Neuronal stem cell (in vitro differentiated cells): ENCODE results near the gene ZFYVE28.

Source experiments
- DNase-seq: peaks from one replicate; pipeline ENCODE4 v3.0.0-alpha.2; 2013; ENCODE audit warnings: low spot score
- H2AFZ ChIP-seq: one replicate; pipeline ENCODE4 v1.6.1; 2013; ENCODE audit warnings: mild to moderate bottlenecking, low read length, inconsistent platforms
- H2AK5ac ChIP-seq: 2 replicates; pipeline ENCODE4 v1.6.1; 2013; ENCODE audit warnings: low read depth, mild to moderate bottlenecking, inconsistent platforms, low read length, moderate library complexity, mixed read lengths
- H2BK120ac ChIP-seq: 2 replicates; pipeline ENCODE4 v1.6.1; 2013; ENCODE audit warnings: low read depth, mild to moderate bottlenecking, inconsistent platforms, low read length, moderate library complexity, mixed read lengths
- H2BK12ac ChIP-seq: one replicate; pipeline ENCODE4 v1.6.1; 2013; ENCODE audit warnings: low read length, inconsistent platforms
- H2BK15ac ChIP-seq: 2 replicates; pipeline ENCODE4 v1.6.1; 2013; ENCODE audit warnings: mild to moderate bottlenecking, low read length, inconsistent platforms, mixed read lengths
- H2BK5ac ChIP-seq: one replicate; pipeline ENCODE4 v1.6.1; 2013; ENCODE audit warnings: inconsistent platforms, mild to moderate bottlenecking, low read length, moderate library complexity
- H3K14ac ChIP-seq: one replicate; pipeline ENCODE4 v1.6.1; 2013; ENCODE audit warnings: low read length, inconsistent platforms
- H3K18ac ChIP-seq: 2 replicates; pipeline ENCODE4 v1.6.1; 2013; ENCODE audit warnings: low read length, inconsistent platforms
- H3K23ac ChIP-seq: 2 replicates; pipeline ENCODE4 v1.6.1; 2013; ENCODE audit warnings: low read depth, mild to moderate bottlenecking, mixed read lengths, low read length, inconsistent platforms; ENCODE audit not compliant: poor library complexity
- H3K27ac ChIP-seq: replicated peaks from 3 replicates; pipeline ENCODE4 v1.5.1; 2013; ENCODE audit warnings: low read length, inconsistent platforms
- H3K27me3 ChIP-seq, 3 experiments: 2 replicates each; pipeline ENCODE4 v1.6.1; 2013; ENCODE audit warnings: low read length in 3 of 3, mild to moderate bottlenecking in 2 of 3, inconsistent platforms in 1 of 3, low read depth in 1 of 3, mixed read lengths in 1 of 3, moderate library complexity in 1 of 3; ENCODE audit not compliant: control insufficient read depth in 3 of 3, insufficient read depth in 3 of 3
- H3K36me3 ChIP-seq, 2 donors: replicated peaks in 1 of 2; 2 replicates each; pipeline ENCODE4 v1.6.1; 2013; ENCODE audit warnings: low read length in 2 of 2; ENCODE audit not compliant: control insufficient read depth in 2 of 2, insufficient read depth in 2 of 2
- H3K4ac ChIP-seq: 2 replicates; pipeline ENCODE4 v1.6.1; 2013; ENCODE audit warnings: inconsistent platforms, mild to moderate bottlenecking, low read length, moderate library complexity
- H3K4me1 ChIP-seq, 2 donors: 1 replicate in 1 of 2; 2 replicates in 1 of 2; pipeline ENCODE4 v1.6.1; 2013; ENCODE audit warnings: low read length in 2 of 2, low read depth in 1 of 2; ENCODE audit not compliant: control insufficient read depth in 2 of 2, insufficient read depth in 1 of 2
- H3K4me2 ChIP-seq: one replicate; pipeline ENCODE4 v1.6.1; 2013; ENCODE audit warnings: mild to moderate bottlenecking, low read length, inconsistent platforms; ENCODE audit not compliant: insufficient read depth, poor library complexity, severe bottlenecking
- H3K4me3 ChIP-seq, 2 donors: 2 replicates each; pipeline ENCODE4 v1.5.1; 2013; ENCODE audit warnings: low read length in 2 of 2, mild to moderate bottlenecking in 2 of 2, inconsistent platforms in 1 of 2, moderate library complexity in 1 of 2
- H3K79me1 ChIP-seq: one replicate; pipeline ENCODE4 v1.6.1; 2013; ENCODE audit warnings: low read depth, mild to moderate bottlenecking, inconsistent platforms, low read length, moderate library complexity
- H3K9ac ChIP-seq: one replicate; pipeline ENCODE4 v1.6.1; 2013; ENCODE audit warnings: mild to moderate bottlenecking, low read depth, low read length, inconsistent platforms; ENCODE audit not compliant: poor library complexity
- H3K9me3 ChIP-seq, 2 donors: replicated peaks in 1 of 2; 2 replicates each; pipeline versions ENCODE3 to v1.6.1; 2013; ENCODE audit warnings: low read length in 2 of 2, mild to moderate bottlenecking in 2 of 2, inconsistent platforms in 1 of 2, low read depth in 1 of 2, mixed read lengths in 1 of 2, moderate library complexity in 1 of 2; ENCODE audit not compliant: control insufficient read depth in 2 of 2, insufficient read depth in 1 of 2
- H4K8ac ChIP-seq: one replicate; pipeline ENCODE4 v1.6.1; 2013; ENCODE audit warnings: low read depth, mild to moderate bottlenecking, inconsistent platforms, low read length, moderate library complexity
- H4K91ac ChIP-seq: one replicate; pipeline ENCODE4 v1.6.1; 2013; ENCODE audit warnings: low read length, low read depth, mild to moderate bottlenecking, inconsistent platforms; ENCODE audit not compliant: poor library complexity
- WGBS, 2 donors: extraction: QIAGEN DNeasy Blood & Tissue Kit; methylation state at CpG; one replicate each; pipeline ENCODE4 v1.1.7; 2013; ENCODE audit warnings: missing lambda C conversion rate in 2 of 2, mixed read lengths in 1 of 2; ENCODE audit not compliant: insufficient read length in 2 of 2, insufficient replicate concordance in 1 of 2; ENCODE audit errors: extremely low coverage in 2 of 2; 5-methylcytosine and 5-hydroxymethylcytosine counted together

Gene ZFYVE28

GRCh38 chr4:2361366-2362265, 56.8 kb downstream of the ZFYVE28 start:
- no CpG with 5 or more reads among the region's 23 CpGs for WGBS, 2 donors
- no peak overlapping the region for H2BK120ac ChIP-seq
- H3K36me3 ChIP-seq, result no peaks in the 10 kb centered on the region
- peaks cover 0 to 44% (median 0%) of the 10 kb centered on the region in 3 experiments for H3K27me3 ChIP-seq
- H3K4me2 ChIP-seq, result no peak overlapping the region
- no peak overlapping the region for H3K27ac ChIP-seq
- H3K18ac ChIP-seq, result peak overlapping the region; percentile 77
- H2AK5ac ChIP-seq, result peak overlapping the region; percentile 23
- H3K9me3 ChIP-seq, result no peaks in the 10 kb centered on the region
- H4K8ac ChIP-seq, result no peak overlapping the region
- no peak for DNase-seq
- H4K91ac ChIP-seq, result no peak overlapping the region
- no peak overlapping the region for H3K4ac ChIP-seq
- no peak overlapping the region for H2BK15ac ChIP-seq
- peak overlapping the region; percentile 57 for H3K14ac ChIP-seq
- H2BK5ac ChIP-seq, result peak overlapping the region; percentile 1
- H3K4me1 ChIP-seq, result peaks cover 0 to 5% of the 10 kb centered on the region in 2 donors
- no peak overlapping the region for H3K9ac ChIP-seq
- H2AFZ ChIP-seq, result no peak overlapping the region
- no peak overlapping the region for H2BK12ac ChIP-seq
- no peak overlapping the region for H3K4me3 ChIP-seq
- H3K79me1 ChIP-seq, result no peaks in the 10 kb centered on the region
- no peak overlapping the region for H3K23ac ChIP-seq

GRCh38 chr4:2360396-2360730, 58.1 kb downstream of the ZFYVE28 start:
- Histone ChIP-seq H4K8ac (no peak overlapping the region), H3K79me1 (no peaks in the 10 kb centered on the region), H2BK12ac (no peak overlapping the region), H4K91ac (no peak overlapping the region), H2BK120ac (no peak overlapping the region), H3K18ac (no peak overlapping the region), H3K14ac (no peak overlapping the region), H3K4me2 (no peak overlapping the region), H3K23ac (no peak overlapping the region), H3K9ac (no peak overlapping the region), H3K4me3 (no peak overlapping the region), H3K9me3 (no peaks in the 10 kb centered on the region), H2AK5ac (no peak overlapping the region), H2BK5ac (peak overlapping the region; percentile 10), H3K4me1 (peaks cover 0 to 5% of the 10 kb centered on the region in 2 donors), H3K36me3 (no peaks in the 10 kb centered on the region), H2BK15ac (no peak overlapping the region), H2AFZ (no peak overlapping the region), H3K27ac (no peak overlapping the region), H3K27me3 (peaks cover 0 to 41% (median 0%) of the 10 kb centered on the region in 3 experiments), H3K4ac (no peak overlapping the region)
- no peak for DNase-seq
- WGBS, 2 donors, result no CpG with 5 or more reads among the region's 6 CpGs

GRCh38 chr4:2359591-2360395, 58.7 kb downstream of the ZFYVE28 start:
- peak overlapping the region; percentile 2 for H3K18ac ChIP-seq
- H4K8ac ChIP-seq, result no peak overlapping the region
- no peak for DNase-seq
- H3K4me1 ChIP-seq, result peaks cover 0 to 5% of the 10 kb centered on the region in 2 donors
- H3K36me3 ChIP-seq, result no peaks in the 10 kb centered on the region
- peak overlapping the region; percentile 6 for H2BK15ac ChIP-seq
- peak overlapping the region; percentile 25 for H2AK5ac ChIP-seq
- H2BK120ac ChIP-seq, result peak overlapping the region; percentile 51
- no peak overlapping the region for H2AFZ ChIP-seq
- no peak overlapping the region for H4K91ac ChIP-seq
- no peak overlapping the region for H3K4ac ChIP-seq
- no peak overlapping the region for H3K4me2 ChIP-seq
- no peaks in the 10 kb centered on the region for H3K79me1 ChIP-seq
- WGBS, 2 donors, result no CpG with 5 or more reads among the region's 24 CpGs
- no peak overlapping the region for H3K4me3 ChIP-seq
- peak overlapping the region; percentile 86 for H3K23ac ChIP-seq
- H3K14ac ChIP-seq, result peak overlapping the region; percentile 31
- H3K27me3 ChIP-seq, result peaks cover 0 to 41% (median 0%) of the 10 kb centered on the region in 3 experiments
- H2BK5ac ChIP-seq, result peak overlapping the region; percentile 10
- H3K9me3 ChIP-seq, result no peaks in the 10 kb centered on the region
- no peak overlapping the region for H3K27ac ChIP-seq
- H3K9ac ChIP-seq, result no peak overlapping the region
- H2BK12ac ChIP-seq, result peak overlapping the region; percentile 79
